Chondrocyte (in vitro differentiated cells): ENCODE results near the gene MIP. TPM values are rescaled to one million over a fixed set of nuclear protein-coding genes. Genes with fewer than 3 reads are reported as not detected.
A peak's percentile ranks its signal among the peaks of the same experiment; 100 is the strongest.

Experiments
- DNase-seq: peaks from one replicate; pipeline ENCODE4 v3.0.0; 2021; ENCODE audit warnings: mixed read lengths, low spot score
- H3K27ac Mint-ChIP-seq: one replicate; pipeline ENCODE4 v1.8.0; 2021; ENCODE audit warnings: mild to moderate bottlenecking, moderate library complexity, mixed read lengths; ENCODE audit not compliant: unreplicated experiment
- H3K27me3 Mint-ChIP-seq: 2 replicates; pipeline ENCODE4 v1.8.0; 2021; ENCODE audit warnings: low read depth, mixed read lengths
- H3K36me3 Mint-ChIP-seq: 2 replicates; pipeline ENCODE4 v1.8.0; 2021; ENCODE audit warnings: low read depth, mixed read lengths
- H3K4me1 Mint-ChIP-seq: 2 replicates; pipeline ENCODE4 v1.8.0; 2021; ENCODE audit warnings: low read depth, mild to moderate bottlenecking, mixed read lengths
- H3K4me3 Mint-ChIP-seq: one replicate; pipeline ENCODE4 v1.8.0; 2021; ENCODE audit warnings: mild to moderate bottlenecking, moderate library complexity, mixed read lengths; ENCODE audit not compliant: unreplicated experiment
- H3K9me3 Mint-ChIP-seq: 2 replicates; pipeline ENCODE4 v1.8.0; 2021; ENCODE audit warnings: low read depth, mixed read lengths
- total RNA-seq: library from RNA; stranded (reverse); gene quantifications from 3 replicates; pipeline ENCODE4 v1.2.1, GENCODE V29; 2021
- TF ChIP-seq, protein P1 (sequence below): fragments of 200-600 bp; sonication (generic); IDR thresholded peaks from 2 replicates; pipeline ENCODE4 v1.5.0; 2021; ENCODE audit warnings: antibody characterized with exemption, mild to moderate bottlenecking, moderate library complexity

MIP gene
- total RNA-seq, 1 donor from 2014 or later = not detected

DNA sequence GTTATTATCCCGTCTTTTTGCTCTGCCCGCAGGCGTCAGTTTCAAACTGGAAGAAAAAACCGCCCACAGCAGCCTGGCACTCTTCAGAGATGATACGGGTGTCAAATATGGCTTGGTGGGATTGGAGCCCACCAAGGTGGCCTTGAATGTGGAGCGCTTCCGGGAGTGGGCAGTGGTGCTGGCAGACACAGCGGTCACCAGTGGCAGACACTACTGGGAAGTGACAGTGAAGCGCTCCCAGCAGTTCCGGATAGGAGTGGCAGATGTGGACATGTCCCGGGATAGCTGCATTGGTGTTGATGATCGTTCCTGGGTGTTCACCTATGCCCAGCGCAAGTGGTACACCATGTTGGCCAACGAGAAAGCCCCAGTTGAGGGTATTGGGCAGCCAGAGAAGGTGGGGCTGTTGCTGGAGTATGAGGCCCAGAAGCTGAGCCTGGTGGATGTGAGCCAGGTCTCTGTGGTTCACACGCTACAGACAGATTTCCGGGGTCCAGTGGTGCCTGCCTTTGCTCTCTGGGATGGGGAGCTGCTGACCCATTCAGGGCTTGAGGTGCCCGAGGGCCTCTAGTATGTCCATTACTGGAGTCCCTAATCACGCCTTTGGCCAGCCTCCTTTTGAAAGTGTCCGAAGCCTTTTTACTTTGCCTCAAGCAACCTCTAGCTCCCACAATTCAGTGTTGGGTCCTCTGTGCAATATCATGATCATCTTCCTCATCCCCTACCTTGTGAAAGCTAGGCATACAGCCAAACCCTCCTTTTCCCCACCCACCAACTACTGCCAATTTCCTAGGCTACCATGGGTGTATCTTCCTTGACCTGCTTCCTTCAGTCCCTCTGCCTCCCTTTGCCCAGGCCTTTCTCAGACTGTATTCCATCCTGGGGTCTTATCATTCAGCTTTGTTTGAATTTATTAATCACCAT is 14.8 kb upstream of the MIP start:
- Mint-ChIP-seq H3K27me3 (no peaks in the 10 kb centered on the region), H3K36me3 (no peaks in the 10 kb centered on the region), H3K4me1 (peaks cover 19% of the 10 kb centered on the region), H3K4me3 (peak overlapping the region; percentile 97), H3K9me3 (no peaks in the 10 kb centered on the region), H3K27ac (peak overlapping the region; percentile 96)
- TF ChIP-seq, protein P1, sequence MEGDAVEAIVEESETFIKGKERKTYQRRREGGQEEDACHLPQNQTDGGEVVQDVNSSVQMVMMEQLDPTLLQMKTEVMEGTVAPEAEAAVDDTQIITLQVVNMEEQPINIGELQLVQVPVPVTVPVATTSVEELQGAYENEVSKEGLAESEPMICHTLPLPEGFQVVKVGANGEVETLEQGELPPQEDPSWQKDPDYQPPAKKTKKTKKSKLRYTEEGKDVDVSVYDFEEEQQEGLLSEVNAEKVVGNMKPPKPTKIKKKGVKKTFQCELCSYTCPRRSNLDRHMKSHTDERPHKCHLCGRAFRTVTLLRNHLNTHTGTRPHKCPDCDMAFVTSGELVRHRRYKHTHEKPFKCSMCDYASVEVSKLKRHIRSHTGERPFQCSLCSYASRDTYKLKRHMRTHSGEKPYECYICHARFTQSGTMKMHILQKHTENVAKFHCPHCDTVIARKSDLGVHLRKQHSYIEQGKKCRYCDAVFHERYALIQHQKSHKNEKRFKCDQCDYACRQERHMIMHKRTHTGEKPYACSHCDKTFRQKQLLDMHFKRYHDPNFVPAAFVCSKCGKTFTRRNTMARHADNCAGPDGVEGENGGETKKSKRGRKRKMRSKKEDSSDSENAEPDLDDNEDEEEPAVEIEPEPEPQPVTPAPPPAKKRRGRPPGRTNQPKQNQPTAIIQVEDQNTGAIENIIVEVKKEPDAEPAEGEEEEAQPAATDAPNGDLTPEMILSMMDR = no peak
- no peak for DNase-seq

DNA sequence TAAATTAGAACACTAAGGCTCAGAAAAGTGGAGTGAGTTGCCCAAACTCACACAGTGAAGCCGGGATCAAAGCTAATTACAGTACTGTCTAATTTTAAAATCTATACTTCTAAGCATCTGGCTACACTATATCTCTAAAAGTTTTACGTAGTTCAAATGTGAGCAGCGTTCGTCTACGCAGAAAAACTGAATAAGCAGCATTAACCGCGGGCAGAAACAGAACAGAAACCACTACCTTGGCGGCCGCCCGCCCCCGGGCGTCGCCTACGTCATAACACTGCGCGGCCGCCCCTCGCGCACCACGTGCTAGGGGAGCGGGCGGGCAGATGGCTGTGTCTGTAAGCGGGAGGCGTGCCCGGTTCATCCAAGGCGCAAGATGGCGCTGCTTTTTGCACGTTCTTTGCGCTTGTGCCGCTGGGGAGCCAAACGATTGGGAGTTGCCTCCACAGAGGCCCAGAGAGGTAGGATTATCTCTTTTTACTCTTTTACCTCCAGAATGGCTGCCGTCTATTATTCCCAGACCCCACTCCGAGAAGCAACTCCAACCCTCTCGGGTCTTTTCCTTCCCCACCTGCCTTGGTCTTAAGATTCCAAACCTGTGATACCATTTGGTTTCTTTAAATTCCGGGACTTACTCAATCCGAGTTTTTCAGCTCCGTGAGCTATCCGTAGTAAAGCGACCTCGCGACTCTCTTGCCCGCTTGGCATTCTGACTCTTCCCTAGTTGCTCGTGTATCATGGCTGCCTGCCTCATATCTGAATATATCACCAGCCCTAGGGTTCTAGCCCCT is 14.0 kb upstream of the MIP start, which contains the start of gene SPRYD4:
TSS of gene SPRYD4 (plus strand) at position 363 of the 791 bp plus-strand sequence. CDS start at position 377, 14 bp downstream.
- TF ChIP-seq, protein P1 = peak; percentile 74
- H3K9me3 Mint-ChIP-seq = no peaks in the 10 kb centered on the region
- H3K27ac Mint-ChIP-seq = peak within 1 kb of the TSS; percentile 96
- peaks cover 21% of the 10 kb centered on the region for H3K4me1 Mint-ChIP-seq
- H3K27me3 Mint-ChIP-seq = no peaks in the 10 kb centered on the region
- no peaks in the 10 kb centered on the region for H3K36me3 Mint-ChIP-seq
- H3K4me3 Mint-ChIP-seq = peak within 1 kb of the TSS; percentile 97
- DNase-seq = peak; percentile 96

DNA sequence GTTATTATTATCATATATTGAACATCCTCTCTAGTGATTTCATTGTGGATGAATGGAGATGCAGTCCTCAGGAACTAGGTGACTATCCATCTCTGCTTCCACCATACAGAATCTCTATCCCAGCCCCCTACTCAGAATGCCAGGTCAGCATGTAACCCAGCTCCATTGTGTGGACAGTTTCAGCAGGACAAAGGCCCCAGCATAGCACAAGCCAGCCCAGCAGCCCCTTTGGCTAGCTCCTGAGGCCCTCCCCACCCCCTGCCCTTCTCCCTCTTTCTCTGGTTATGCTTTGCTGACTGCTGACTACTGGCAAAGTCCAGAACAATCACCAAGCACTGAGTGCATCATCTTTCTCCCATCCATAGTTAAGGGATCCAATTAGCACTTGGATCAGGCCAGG is 8.1 kb upstream of the MIP start:
- no peak overlapping the region for H3K4me3 Mint-ChIP-seq

DNA sequence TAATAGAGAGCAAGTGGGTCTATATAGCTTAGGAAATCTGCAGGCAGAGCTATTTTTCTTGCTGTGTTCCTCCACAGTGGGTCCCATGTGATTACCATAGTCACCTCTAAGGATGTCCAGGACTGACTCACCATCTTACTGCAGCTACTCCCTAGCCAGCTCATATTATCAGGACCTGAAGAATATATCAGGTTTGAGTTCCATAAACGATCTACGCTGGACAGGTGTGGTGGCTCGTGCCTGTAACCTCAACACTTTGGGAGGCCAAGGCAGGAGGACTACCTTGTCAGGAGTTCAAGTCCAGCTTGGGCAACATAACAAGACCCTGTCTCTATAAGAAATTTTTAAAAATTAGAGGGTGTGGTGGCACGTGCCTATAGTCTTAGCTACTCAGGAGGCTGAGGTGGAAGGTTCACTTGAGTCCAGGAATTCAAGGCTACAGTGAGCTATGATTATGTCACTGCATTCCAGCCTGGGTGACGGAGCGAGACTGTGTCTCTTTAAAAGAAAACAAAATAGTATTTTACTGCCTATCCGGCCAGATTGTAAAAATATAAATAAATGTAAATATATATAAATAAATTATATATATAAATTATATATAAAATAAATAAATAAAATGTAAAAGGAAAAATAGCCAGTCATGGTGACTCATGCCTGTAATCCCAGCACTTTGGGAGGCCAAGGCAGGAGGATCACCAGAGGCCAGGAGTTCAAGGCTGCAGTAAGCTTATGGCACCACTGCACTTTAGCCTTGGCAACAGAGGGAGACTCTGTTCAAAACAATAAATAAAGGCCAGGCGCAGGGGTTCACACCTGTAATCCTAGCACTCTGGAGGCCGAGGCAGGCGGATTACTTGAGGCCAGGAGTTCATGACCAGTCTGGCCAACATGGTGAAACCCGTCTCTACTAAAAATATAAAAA is 7.0 kb upstream of the MIP start:
- H3K4me1 Mint-ChIP-seq = peaks cover 5% of the 10 kb centered on the region
- H3K27me3 Mint-ChIP-seq = no peaks in the 10 kb centered on the region
- no peaks in the 10 kb centered on the region for H3K36me3 Mint-ChIP-seq
- H3K27ac Mint-ChIP-seq = no peak overlapping the region
- H3K9me3 Mint-ChIP-seq = no peaks in the 10 kb centered on the region
- no peak for DNase-seq
- H3K4me3 Mint-ChIP-seq = no peak overlapping the region
- TF ChIP-seq, protein P1 = no peak

More for the DNA sequence above, 8.1 kb upstream of the MIP start:
- no peak for DNase-seq
- Mint-ChIP-seq H3K36me3 (no peaks in the 10 kb centered on the region), H3K4me1 (peaks cover 5% of the 10 kb centered on the region), H3K27me3 (no peaks in the 10 kb centered on the region), H3K9me3 (no peaks in the 10 kb centered on the region), H3K27ac (no peak overlapping the region)
- TF ChIP-seq, protein P1 = no peak
